BJ (cell line): ENCODE results near the gene LINGO4. TPM values are rescaled to one million over a fixed set of nuclear protein-coding genes. Genes with fewer than 3 reads are reported as not detected.

ENCODE experiments used
- CTCF ChIA-PET: fragments of 350-600 bp; formaldehyde crosslinking; extraction: SDS; loops from one replicate; lab custom pipeline; 2021; ENCODE audit warnings: antibody characterized with exemption, inconsistent platforms; lab: Yijun Ruan, JAX
- POLR2A ChIA-PET: fragments of 300-600 bp; sonication (Branson Sonifier 250); formaldehyde crosslinking; extraction: SDS; loops from one replicate; lab custom pipeline; 2021; ENCODE audit warnings: antibody characterized with exemption; lab: Charles Lee
- DNase-seq: peaks from one replicate; pipeline ENCODE4 v3.0.0-alpha.2; 2011; ENCODE audit warnings: low read depth
- H3K27me3 ChIP-seq: 2 replicates; pipeline ENCODE4 v1.6.0; 2011; ENCODE audit warnings: low read length; ENCODE audit not compliant: control insufficient read depth, insufficient read depth
- H3K36me3 ChIP-seq: 2 replicates; pipeline ENCODE4 v1.5.1; 2011; ENCODE audit warnings: low read length; ENCODE audit not compliant: control insufficient read depth, insufficient read depth
- H3K4me3 ChIP-seq: 2 replicates; pipeline ENCODE4 v1.5.1; 2011; ENCODE audit warnings: low read depth, mild to moderate bottlenecking, control low read depth, low read length
- CTCF ChIP-seq: IDR thresholded peaks from 2 replicates; pipeline ENCODE4 v1.5.1; 2011; ENCODE audit warnings: low read depth, mild to moderate bottlenecking, control low read depth, inconsistent platforms, low read length, moderate library complexity; ENCODE audit not compliant: insufficient read depth
- polyA plus RNA-seq: library from polyadenylated mRNA; depleted of rRNA; stranded (reverse); fragments of >200 nt; gene quantifications from 2 replicates; pipeline ENCODE4 v1.2.3, GENCODE V29; 2011

LINGO4 gene
- polyA plus RNA-seq, 1 experiment = not detected

- CTCF ChIA-PET = no interaction called here
- peaks cover 20% of the 10 kb centered on the region for H3K27me3 ChIP-seq
- no peak for TF ChIP-seq CTCF
- no peak overlapping the region for H3K4me3 ChIP-seq
- POLR2A ChIA-PET = no interaction called here
- DNase-seq = no peak
- no peaks in the 10 kb centered on the region for H3K36me3 ChIP-seq
Measured at GRCh38 chr1:151851886-151852285, 46.7 kb upstream of the LINGO4 start.

DNA sequence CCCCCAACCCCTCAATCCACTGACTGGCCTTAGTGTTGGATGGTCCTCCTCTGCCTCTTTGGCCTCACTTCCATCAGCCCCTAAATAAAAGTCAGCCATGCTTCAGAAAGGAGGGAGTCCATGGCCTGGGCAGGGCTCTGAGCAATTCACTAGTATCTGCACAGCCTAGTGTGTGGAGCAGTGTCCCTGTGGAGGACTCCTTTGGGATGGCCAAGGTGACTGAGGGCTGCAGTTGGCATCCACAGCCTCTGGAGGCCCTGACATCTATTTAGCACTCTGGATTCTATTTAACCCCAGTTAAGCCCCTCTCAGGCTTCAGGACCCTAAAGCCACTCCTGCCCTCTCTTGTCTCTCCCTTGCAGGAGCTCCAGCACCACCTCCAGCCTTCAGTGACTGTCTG, 44.7 kb upstream of the LINGO4 start:
- no peak for TF ChIP-seq CTCF
- no peak overlapping the region for H3K4me3 ChIP-seq
- H3K36me3 ChIP-seq = no peaks in the 10 kb centered on the region
- H3K27me3 ChIP-seq = peaks cover 23% of the 10 kb centered on the region
- ChIA-PET POLR2A (no interaction called here), CTCF (interaction anchor here (1.1 kb wide), 1 partner anchor 10 kb away, joined by 3 read pairs; no protein-coding TSS in a partner anchor)
- DNase-seq = no peak

DNA sequence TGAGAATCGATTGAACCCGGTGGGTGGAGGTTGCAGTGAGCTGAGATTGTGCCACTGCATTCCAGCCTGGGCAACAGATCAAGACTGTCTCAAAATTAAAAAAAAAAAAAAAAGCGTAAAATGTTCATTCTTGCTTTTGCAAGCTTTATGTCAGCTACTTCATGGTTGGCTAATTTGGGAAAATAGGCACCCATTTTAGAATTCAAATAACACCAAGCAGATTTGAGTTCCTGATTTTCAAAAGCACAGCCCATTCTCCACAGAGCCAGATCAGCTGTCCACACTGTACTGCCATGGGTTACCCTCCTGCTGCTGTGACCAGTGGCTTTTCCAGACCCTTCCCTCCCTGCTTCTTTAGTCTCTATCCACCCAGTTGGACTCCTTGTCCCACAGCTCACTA, 43.9 kb upstream of the LINGO4 start:
- Histone ChIP-seq H3K4me3 (no peak overlapping the region), H3K27me3 (peaks cover 25% of the 10 kb centered on the region), H3K36me3 (no peaks in the 10 kb centered on the region)
- TF ChIP-seq CTCF = no peak
- CTCF ChIA-PET = interaction anchor here (1.1 kb wide), 1 partner anchor 10 kb away, joined by 3 read pairs; no protein-coding TSS in a partner anchor
- POLR2A ChIA-PET = no interaction called here
- DNase-seq = no peak

DNA sequence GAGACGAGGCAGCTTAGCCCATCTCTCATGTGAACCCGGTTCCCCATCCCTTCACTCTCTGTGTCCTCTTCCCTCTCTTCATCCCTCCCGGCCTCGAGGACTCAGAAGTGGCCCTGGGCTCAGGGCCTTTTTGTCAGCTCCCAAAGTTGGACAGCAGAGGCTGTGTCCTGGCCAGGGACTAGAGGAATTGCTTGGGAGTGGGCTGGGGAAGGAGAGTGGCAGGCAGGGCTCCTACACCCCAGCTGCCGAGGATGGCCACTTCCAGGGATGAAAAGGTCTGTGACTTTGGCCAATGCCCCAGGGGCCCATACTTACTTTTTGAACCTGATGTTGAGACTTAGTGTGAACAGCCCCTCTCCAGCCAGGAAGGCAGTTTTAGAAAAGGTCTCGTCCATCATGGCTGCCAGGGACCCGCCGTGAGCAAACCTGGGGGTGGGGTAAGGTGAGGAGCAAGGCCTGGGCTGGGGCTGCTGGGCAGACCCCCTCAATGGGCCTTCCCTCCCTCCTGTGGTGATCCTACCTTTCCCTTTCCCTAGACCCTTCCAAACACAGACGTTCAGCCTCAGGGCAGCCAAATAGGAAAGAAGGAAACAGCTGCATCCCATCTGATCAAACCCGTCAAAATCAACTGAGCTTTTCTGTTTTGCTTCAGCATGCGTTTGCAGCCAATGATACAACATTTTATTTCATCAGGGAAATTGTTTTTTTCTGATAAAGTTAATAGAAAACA, 42.8 kb upstream of the LINGO4 start:
- ChIA-PET CTCF (interaction anchor here (1.0 kb wide), 2 partner anchors 16 to 38 kb away, joined by 3 to 4 read pairs; no protein-coding TSS in a partner anchor), POLR2A (no interaction called here)
- H3K27me3 ChIP-seq = peaks cover 22% of the 10 kb centered on the region
- no peaks in the 10 kb centered on the region for H3K36me3 ChIP-seq
- no peak overlapping the region for H3K4me3 ChIP-seq
- no peak for TF ChIP-seq CTCF
- no peak for DNase-seq

DNA sequence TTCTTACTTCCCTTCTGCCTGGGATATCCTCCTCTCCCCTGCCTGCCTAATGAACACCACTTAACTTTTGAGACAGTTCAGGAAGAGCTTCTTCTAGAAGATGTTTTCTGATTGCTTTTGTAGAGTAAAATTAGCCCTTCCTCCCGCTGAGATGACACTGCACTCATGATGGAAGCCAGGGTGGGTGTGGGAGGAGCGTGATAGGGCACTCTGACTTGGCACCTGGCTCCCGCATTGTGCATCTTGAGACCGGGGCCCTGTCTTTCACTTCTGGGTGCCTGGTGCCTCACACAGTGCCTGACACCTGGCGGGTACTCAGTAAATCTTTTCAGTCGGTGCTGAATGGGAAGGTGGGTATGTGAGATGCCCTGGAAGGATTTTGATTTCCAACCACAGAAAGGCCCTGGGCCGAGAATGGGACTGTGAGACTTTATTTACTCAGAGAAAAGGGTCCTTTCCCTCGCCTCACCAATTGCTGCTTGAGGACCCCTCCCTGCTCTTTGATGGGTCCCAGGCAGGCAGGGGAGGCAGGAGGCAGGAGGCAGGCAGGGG, 41.5 kb upstream of the LINGO4 start:
- no peak for TF ChIP-seq CTCF
- Histone ChIP-seq H3K4me3 (no peak overlapping the region), H3K36me3 (no peaks in the 10 kb centered on the region), H3K27me3 (peaks cover 18% of the 10 kb centered on the region)
- DNase-seq = no peak
- ChIA-PET CTCF (interaction anchor here (1.0 kb wide), 2 partner anchors 9 to 11 kb away, joined by 3 to 4 read pairs; no protein-coding TSS in a partner anchor), POLR2A (no interaction called here)
